Measurements from ENCODE around the gene DPEP2. TPM values are rescaled to one million over a fixed set of nuclear protein-coding genes. Genes with fewer than 3 reads are reported as not detected.
A peak's percentile ranks its signal among the peaks of the same experiment; 100 is the strongest.

Gene DPEP2
- total and polyA plus RNA-seq, 2 of the 13 experiments (the other 11 are each of a cell fraction or from before 2014, with no cell fraction given) = 0.18 TPM; not detected in 1

- peak; percentile 87; the same call in 1 of the 2 replicates for TF ChIP-seq ZNF609 (CRISPR knock-in tag; IDR thresholded peaks at IDR 0.05; ENCODE audit: borderline replicate concordance)
- no peak for TF ChIP-seq ZNF17 (CRISPR knock-in tag; IDR thresholded peaks at IDR 0.05)
- no peak for TF ChIP-seq DNMT3B (CRISPR knock-in tag; conservative IDR thresholded peaks at IDR 0.05)
- TF ChIP-seq CCAR2 (optimal IDR thresholded peaks at IDR 0.05; ENCODE audit: low read depth, low read length) = peak; percentile 75
- TF ChIP-seq DZIP1 (CRISPR knock-in tag; IDR thresholded peaks at IDR 0.05) = 0 out of 2 replicates have a peak, but pooled peaks have one; percentile 13
- TF ChIP-seq GPN1 (CRISPR knock-in tag; IDR thresholded peaks at IDR 0.05; ENCODE audit: borderline replicate concordance) = no peak
- TF ChIP-seq MED1 (CRISPR knock-in tag; IDR thresholded peaks at IDR 0.05) = peak; percentile 70
- TF ChIP-seq CREM (IDR thresholded peaks at IDR 0.05) = peak; percentile 44; the same call in 1 of the 2 replicates
- no peak for TF ChIP-seq CREM (CRISPR knock-in tag; IDR thresholded peaks at IDR 0.05)
- peak; percentile 84 for TF ChIP-seq CHD4 (IDR thresholded peaks at IDR 0.05; ENCODE audit: borderline replicate concordance, low read length)
- TF ChIP-seq ZNF567 (CRISPR knock-in tag; IDR thresholded peaks at IDR 0.05; ENCODE audit: borderline replicate concordance) = no peak
- TF ChIP-seq ZNF546 (CRISPR knock-in tag; conservative IDR thresholded peaks at IDR 0.05) = no peak
- TF ChIP-seq SUZ12 (IDR thresholded peaks at IDR 0.05; ENCODE audit: low read depth, low read length) = no peak
- TF ChIP-seq FOXJ3 (CRISPR knock-in tag; IDR thresholded peaks at IDR 0.05; ENCODE audit: borderline replicate concordance) = no peak
- TF ChIP-seq ZNF329 (CRISPR knock-in tag; IDR thresholded peaks at IDR 0.05; ENCODE audit: low read depth) = no peak; the same call in 1 of the 2 replicates
- no peak for TF ChIP-seq AGO1 (IDR thresholded peaks at IDR 0.05; ENCODE audit: low read depth, low read length, poor library complexity, severe bottlenecking)
- TF ChIP-seq SP140L (CRISPR knock-in tag; IDR thresholded peaks at IDR 0.05; ENCODE audit: borderline replicate concordance) = no peak
- no peak for TF ChIP-seq NFYC (CRISPR knock-in tag; IDR thresholded peaks at IDR 0.05)
- TF ChIP-seq ETV6 (CRISPR knock-in tag; conservative IDR thresholded peaks at IDR 0.05) = no peak
- TF ChIP-seq ELF1 (CRISPR knock-in tag; IDR thresholded peaks at IDR 0.05) = no peak
- TF ChIP-seq MAX (IDR thresholded peaks at IDR 0.05) = no peak
- TF ChIP-seq PBX2 (CRISPR knock-in tag; IDR thresholded peaks at IDR 0.05) = no peak
- TF ChIP-seq RARA (CRISPR knock-in tag; IDR thresholded peaks at IDR 0.05) = peak; percentile 82
- no peak; the same call in 1 of the 2 replicates for TF ChIP-seq ZC3H13 (CRISPR knock-in tag; IDR thresholded peaks at IDR 0.05)
Measured at GRCh38 chr16:67943256-67943618, 56.0 kb downstream of the DPEP2 start (continued).

All from HepG2 (cell line).